SH-SY5Y (cell line): ENCODE results near the gene ICAM2.

ENCODE experiments used
- GATA2 ChIP-seq: IDR thresholded peaks from 2 replicates; pipeline ENCODE4 v1.6.1; 2011; ENCODE audit warnings: mild to moderate bottlenecking, low read depth, low read length
- GATA3 ChIP-seq: IDR thresholded peaks from 2 replicates; pipeline ENCODE4 v1.6.1; 2011; ENCODE audit warnings: low read depth, mild to moderate bottlenecking, low read length, moderate library complexity

- TF ChIP-seq GATA2, result no peak
- no peak for TF ChIP-seq GATA3
These were observed 14.7 kb downstream of the ICAM2 start for GRCh38 chr17:64005734-64006167.
